Measurements from ENCODE around the gene CEP76.

DNA sequence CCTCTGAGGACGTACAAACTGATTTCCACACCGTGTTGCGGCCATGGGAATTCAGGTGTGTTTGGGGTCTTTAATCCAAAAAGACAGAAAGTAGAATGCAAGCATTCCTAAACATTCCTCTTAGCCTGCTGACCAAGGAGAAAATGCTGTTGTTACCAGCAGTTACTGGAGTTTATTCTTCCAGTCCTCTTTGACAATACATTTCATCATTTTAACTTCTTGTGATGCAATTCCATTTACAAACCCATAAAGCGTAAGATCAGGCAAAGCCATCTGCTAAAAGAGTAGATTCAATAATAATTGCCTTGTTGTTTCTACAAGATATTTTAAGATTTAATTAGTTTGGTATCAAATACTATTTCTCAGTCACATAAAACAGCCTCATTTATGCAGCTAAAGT, 77.3 kb downstream of the CEP76 start:
- TF ChIP-seq, protein P1, sequence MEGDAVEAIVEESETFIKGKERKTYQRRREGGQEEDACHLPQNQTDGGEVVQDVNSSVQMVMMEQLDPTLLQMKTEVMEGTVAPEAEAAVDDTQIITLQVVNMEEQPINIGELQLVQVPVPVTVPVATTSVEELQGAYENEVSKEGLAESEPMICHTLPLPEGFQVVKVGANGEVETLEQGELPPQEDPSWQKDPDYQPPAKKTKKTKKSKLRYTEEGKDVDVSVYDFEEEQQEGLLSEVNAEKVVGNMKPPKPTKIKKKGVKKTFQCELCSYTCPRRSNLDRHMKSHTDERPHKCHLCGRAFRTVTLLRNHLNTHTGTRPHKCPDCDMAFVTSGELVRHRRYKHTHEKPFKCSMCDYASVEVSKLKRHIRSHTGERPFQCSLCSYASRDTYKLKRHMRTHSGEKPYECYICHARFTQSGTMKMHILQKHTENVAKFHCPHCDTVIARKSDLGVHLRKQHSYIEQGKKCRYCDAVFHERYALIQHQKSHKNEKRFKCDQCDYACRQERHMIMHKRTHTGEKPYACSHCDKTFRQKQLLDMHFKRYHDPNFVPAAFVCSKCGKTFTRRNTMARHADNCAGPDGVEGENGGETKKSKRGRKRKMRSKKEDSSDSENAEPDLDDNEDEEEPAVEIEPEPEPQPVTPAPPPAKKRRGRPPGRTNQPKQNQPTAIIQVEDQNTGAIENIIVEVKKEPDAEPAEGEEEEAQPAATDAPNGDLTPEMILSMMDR (IDR thresholded peaks at IDR 0.05) = no peak
- no peak for TF ChIP-seq POLR2AphosphoS5 (IDR thresholded peaks at IDR 0.05; ENCODE audit: insufficient read depth in 1 of 2, low read depth in 1 of 2)

Data from vagina (tissue), 2 donors.